Measurements from ENCODE around the gene XBP1.

DNA sequence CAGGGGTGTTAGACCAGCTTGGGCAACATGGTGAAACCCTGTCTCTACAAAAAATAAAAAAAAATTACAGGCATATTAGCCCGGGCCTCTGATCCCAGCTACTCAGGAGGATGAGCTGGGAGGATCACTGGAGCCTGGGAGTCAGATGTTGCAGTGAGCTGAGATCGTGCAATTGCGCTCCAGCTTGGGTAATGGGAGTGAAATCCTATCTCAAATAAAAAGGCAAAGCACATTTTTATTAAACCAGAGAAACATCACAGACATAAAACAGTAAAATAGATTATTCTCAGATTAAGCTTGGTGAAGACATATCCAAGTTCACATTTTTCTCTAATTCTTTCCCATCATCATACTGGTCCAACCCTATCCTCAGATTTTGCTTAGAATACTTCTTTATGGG lies 30.1 kb upstream of the XBP1 start:
- TF ChIP-seq, protein P1, sequence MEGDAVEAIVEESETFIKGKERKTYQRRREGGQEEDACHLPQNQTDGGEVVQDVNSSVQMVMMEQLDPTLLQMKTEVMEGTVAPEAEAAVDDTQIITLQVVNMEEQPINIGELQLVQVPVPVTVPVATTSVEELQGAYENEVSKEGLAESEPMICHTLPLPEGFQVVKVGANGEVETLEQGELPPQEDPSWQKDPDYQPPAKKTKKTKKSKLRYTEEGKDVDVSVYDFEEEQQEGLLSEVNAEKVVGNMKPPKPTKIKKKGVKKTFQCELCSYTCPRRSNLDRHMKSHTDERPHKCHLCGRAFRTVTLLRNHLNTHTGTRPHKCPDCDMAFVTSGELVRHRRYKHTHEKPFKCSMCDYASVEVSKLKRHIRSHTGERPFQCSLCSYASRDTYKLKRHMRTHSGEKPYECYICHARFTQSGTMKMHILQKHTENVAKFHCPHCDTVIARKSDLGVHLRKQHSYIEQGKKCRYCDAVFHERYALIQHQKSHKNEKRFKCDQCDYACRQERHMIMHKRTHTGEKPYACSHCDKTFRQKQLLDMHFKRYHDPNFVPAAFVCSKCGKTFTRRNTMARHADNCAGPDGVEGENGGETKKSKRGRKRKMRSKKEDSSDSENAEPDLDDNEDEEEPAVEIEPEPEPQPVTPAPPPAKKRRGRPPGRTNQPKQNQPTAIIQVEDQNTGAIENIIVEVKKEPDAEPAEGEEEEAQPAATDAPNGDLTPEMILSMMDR (IDR thresholded peaks at IDR 0.05; ENCODE audit: insufficient read depth, low read length, poor library complexity, severe bottlenecking), result no peak
- TF ChIP-seq EZH2phosphoT487 (conservative IDR thresholded peaks at IDR 0.05; ENCODE audit: low read length), result no peak
